Measurements from ENCODE around the gene MTARC2.

MTARC2 gene

DNA sequence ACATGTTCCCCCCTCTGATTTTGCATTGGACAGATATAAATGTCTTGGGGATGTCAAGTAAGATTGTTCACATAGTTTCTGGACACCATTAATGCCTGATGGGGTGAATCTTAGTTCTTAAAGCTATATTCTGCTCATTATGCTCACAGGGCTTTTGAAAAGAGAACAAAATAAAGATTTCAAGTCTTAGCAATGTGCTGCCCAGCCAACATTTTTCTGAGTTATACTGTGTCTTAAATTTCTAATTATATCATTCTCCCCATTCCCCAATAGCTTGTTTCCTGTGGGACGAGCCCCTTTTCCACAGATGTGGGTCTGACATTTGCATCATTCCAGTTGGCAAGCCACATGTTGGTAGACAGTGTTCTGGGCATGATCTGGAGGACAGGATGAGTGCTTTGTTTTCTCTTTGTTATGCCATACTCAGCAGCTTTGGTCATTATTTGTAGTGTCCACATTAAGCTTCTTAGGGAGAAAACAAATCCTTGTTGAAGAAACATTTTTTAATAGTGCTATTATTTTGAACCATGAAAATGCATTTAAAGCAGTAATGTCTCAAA is 71.4 kb downstream of the MTARC2 start:
- Histone ChIP-seq H3K27ac (ENCODE audit: low read depth in 2 of 2, low read length in 2 of 2) (peak overlapping the region; percentile 17 to 37), H3K9me3 (ENCODE audit: control insufficient read depth in 2 of 2, low read length in 2 of 2) (no peaks in the 10 kb centered on the region), H3K9ac (ENCODE audit: low read depth in 1 of 2, low read length in 2 of 2) (no peak overlapping the region), H3K27me3 (ENCODE audit: control insufficient read depth in 2 of 2, insufficient read depth in 2 of 2, low read length in 2 of 2) (no peaks in the 10 kb centered on the region), H3K36me3 (ENCODE audit: control insufficient read depth in 2 of 2, insufficient read depth in 2 of 2, low read length in 2 of 2) (no peaks in the 10 kb centered on the region), H3K4me1 (ENCODE audit: control insufficient read depth in 2 of 2, insufficient read depth in 2 of 2, low read length in 2 of 2) (no peaks in the 10 kb centered on the region), H3K4me3 (ENCODE audit: low read length in 2 of 2) (no peak overlapping the region)

DNA sequence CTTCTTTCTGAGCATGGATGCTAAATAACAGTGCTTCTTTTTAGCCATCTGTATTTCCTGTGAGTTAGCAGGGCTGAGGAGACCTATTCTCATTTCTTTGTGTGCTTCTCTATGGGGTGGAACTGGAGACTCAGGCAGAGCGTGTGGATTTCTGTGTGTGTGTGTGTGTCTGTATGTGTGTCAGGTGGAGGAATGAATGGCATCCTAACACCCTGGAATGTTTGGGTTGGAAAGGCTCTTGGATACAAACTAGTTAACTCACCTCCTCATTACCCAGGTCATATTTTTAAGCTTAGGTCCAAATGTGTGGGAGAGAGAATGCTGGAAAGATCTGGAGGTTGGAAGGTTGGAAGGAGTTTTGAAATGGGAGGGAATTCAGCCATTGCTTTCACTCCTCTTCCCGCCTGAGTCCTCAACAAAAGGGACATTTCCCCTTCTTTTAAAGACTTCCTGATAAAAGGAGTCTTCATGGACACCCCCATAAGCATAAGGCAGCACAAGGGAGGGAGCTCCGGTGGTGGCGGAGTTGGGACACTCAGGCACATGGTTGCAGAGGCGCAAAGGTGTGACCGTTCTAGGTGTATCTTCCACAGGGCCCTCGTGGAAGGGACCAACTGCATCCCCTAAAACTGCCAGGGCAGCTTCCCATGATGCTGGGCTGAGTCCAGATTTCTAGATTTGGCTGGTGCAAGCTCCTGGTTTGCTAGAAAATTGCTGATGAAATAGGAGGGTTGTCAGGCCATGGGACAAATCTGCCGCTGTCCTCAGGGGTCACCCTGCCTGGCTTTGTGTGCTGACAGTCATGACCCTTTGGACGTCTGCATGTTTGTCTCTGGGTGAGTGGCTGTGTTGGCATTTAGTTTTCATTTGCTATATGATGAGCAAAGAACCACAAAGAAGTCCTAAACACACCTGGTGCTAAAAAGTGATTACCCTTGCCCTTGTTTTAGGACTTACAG is 76.2 kb downstream of the MTARC2 start:
- H3K9ac ChIP-seq (ENCODE audit: low read depth in 1 of 2, low read length in 2 of 2), result no peak overlapping the region
- H3K4me1 ChIP-seq (ENCODE audit: control insufficient read depth in 2 of 2, insufficient read depth in 2 of 2, low read length in 2 of 2), result no peaks in the 10 kb centered on the region
- no peak overlapping the region for H3K27ac ChIP-seq (ENCODE audit: low read depth in 2 of 2, low read length in 2 of 2)
- H3K9me3 ChIP-seq (ENCODE audit: control insufficient read depth in 2 of 2, low read length in 2 of 2), result no peaks in the 10 kb centered on the region
- no peaks in the 10 kb centered on the region for H3K36me3 ChIP-seq (ENCODE audit: control insufficient read depth in 2 of 2, insufficient read depth in 2 of 2, low read length in 2 of 2)
- no peaks in the 10 kb centered on the region for H3K27me3 ChIP-seq (ENCODE audit: control insufficient read depth in 2 of 2, insufficient read depth in 2 of 2, low read length in 2 of 2)
- no peak overlapping the region for H3K4me3 ChIP-seq (ENCODE audit: low read length in 2 of 2)

- H3K9me3 ChIP-seq (ENCODE audit: control insufficient read depth in 2 of 2, low read length in 2 of 2), result no peaks in the 10 kb centered on the region
- H3K36me3 ChIP-seq (ENCODE audit: control insufficient read depth in 2 of 2, insufficient read depth in 2 of 2, low read length in 2 of 2), result no peaks in the 10 kb centered on the region
Observed at GRCh38 chr1:220825819-220826551, 77.9 kb downstream of the MTARC2 start.

DNA sequence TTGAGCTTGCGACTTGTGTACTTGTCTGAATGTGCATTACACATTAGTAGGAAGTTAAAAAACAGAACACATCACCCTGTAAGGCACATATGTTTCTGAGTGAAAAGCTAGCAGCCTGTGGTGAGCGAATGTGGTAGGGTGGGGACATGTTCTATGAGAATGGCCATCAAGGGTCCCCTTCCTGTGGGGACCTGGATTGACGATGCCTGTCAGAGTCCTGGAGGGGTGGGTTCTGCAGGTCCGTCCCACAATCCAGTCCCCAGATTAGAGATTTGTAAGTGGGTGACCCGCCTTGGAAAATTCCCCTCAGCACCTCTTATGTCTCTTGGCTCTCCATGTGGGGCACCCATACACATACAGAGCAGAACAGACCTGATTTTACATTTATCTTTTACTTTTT is 78.6 kb downstream of the MTARC2 start:
- no peaks in the 10 kb centered on the region for H3K9me3 ChIP-seq (ENCODE audit: control insufficient read depth in 2 of 2, low read length in 2 of 2)
- no peak overlapping the region for H3K9ac ChIP-seq (ENCODE audit: low read depth in 1 of 2, low read length in 2 of 2)
- no peaks in the 10 kb centered on the region for H3K4me1 ChIP-seq (ENCODE audit: control insufficient read depth in 2 of 2, insufficient read depth in 2 of 2, low read length in 2 of 2)
- no peaks in the 10 kb centered on the region for H3K27me3 ChIP-seq (ENCODE audit: control insufficient read depth in 2 of 2, insufficient read depth in 2 of 2, low read length in 2 of 2)
- no peak overlapping the region for H3K4me3 ChIP-seq (ENCODE audit: low read length in 2 of 2)
- no peaks in the 10 kb centered on the region for H3K36me3 ChIP-seq (ENCODE audit: control insufficient read depth in 2 of 2, insufficient read depth in 2 of 2, low read length in 2 of 2)
- H3K27ac ChIP-seq (ENCODE audit: low read depth in 2 of 2, low read length in 2 of 2), result no peak overlapping the region

More at GRCh38 chr1:220825819-220826551, 77.9 kb downstream of the MTARC2 start:
- Histone ChIP-seq H3K27me3 (ENCODE audit: control insufficient read depth in 2 of 2, insufficient read depth in 2 of 2, low read length in 2 of 2) (no peaks in the 10 kb centered on the region), H3K9ac (ENCODE audit: low read depth in 1 of 2, low read length in 2 of 2) (no peak overlapping the region), H3K4me1 (ENCODE audit: control insufficient read depth in 2 of 2, insufficient read depth in 2 of 2, low read length in 2 of 2) (no peaks in the 10 kb centered on the region), H3K4me3 (ENCODE audit: low read length in 2 of 2) (no peak overlapping the region), H3K27ac (ENCODE audit: low read depth in 2 of 2, low read length in 2 of 2) (no peak overlapping the region)

DNA sequence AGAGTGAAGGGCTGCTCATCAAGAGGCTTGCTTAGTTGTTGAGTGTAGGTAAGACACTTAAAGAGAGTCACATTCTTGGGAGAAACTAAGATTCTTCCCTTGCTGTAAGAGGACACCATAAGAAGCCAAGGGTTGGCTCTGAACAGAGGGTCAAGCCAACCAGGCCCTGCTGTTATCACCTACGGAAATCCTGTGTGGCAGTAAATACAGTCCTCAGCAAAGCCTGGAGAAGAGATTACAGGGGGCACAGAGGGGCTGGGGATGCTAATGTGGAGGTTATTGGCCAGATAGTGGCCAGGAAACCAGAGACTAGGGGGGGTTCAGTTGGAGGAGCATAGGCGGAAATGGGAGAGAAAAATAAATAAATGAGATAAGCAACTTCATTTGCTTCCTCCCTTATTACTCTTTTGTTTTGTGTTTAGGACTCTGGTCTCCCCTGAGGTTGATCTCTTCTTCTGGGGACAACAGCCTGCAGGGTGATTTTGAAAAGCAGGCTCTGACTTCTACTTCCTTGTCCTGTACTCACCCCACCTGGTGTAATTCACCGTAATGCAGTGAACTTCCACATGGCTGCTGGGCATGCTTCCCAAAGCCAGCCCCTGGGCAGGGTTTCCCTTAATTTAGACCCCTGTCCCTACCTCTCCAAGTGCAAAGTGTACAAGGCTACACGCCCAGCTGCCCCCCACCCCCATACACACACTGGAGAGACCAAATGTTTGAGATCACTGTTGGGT is 79.5 kb downstream of the MTARC2 start:
- Histone ChIP-seq H3K27me3 (ENCODE audit: control insufficient read depth in 2 of 2, insufficient read depth in 2 of 2, low read length in 2 of 2) (no peaks in the 10 kb centered on the region), H3K4me1 (ENCODE audit: control insufficient read depth in 2 of 2, insufficient read depth in 2 of 2, low read length in 2 of 2) (no peaks in the 10 kb centered on the region), H3K27ac (ENCODE audit: low read depth in 2 of 2, low read length in 2 of 2) (no peak overlapping the region), H3K36me3 (ENCODE audit: control insufficient read depth in 2 of 2, insufficient read depth in 2 of 2, low read length in 2 of 2) (no peaks in the 10 kb centered on the region), H3K9me3 (ENCODE audit: control insufficient read depth in 2 of 2, low read length in 2 of 2) (no peaks in the 10 kb centered on the region), H3K4me3 (ENCODE audit: low read length in 2 of 2) (no peak overlapping the region), H3K9ac (ENCODE audit: low read depth in 1 of 2, low read length in 2 of 2) (no peak overlapping the region)

GRCh38 chr1:220828179-220828490 is 80.0 kb downstream of the MTARC2 start:
- H3K4me1 ChIP-seq (ENCODE audit: control insufficient read depth in 2 of 2, insufficient read depth in 2 of 2, low read length in 2 of 2), result no peaks in the 10 kb centered on the region
- no peaks in the 10 kb centered on the region for H3K9me3 ChIP-seq (ENCODE audit: control insufficient read depth in 2 of 2, low read length in 2 of 2)
- no peak overlapping the region for H3K27ac ChIP-seq (ENCODE audit: low read depth in 2 of 2, low read length in 2 of 2)
- H3K4me3 ChIP-seq (ENCODE audit: low read length in 2 of 2), result no peak overlapping the region
- no peak overlapping the region for H3K9ac ChIP-seq (ENCODE audit: low read depth in 1 of 2, low read length in 2 of 2)
- H3K36me3 ChIP-seq (ENCODE audit: control insufficient read depth in 2 of 2, insufficient read depth in 2 of 2, low read length in 2 of 2), result no peaks in the 10 kb centered on the region
- no peaks in the 10 kb centered on the region for H3K27me3 ChIP-seq (ENCODE audit: control insufficient read depth in 2 of 2, insufficient read depth in 2 of 2, low read length in 2 of 2)

- Histone ChIP-seq H3K27me3 (ENCODE audit: control insufficient read depth in 2 of 2, insufficient read depth in 2 of 2, low read length in 2 of 2) (no peaks in the 10 kb centered on the region), H3K4me3 (ENCODE audit: low read length in 2 of 2) (no peak overlapping the region), H3K9me3 (ENCODE audit: control insufficient read depth in 2 of 2, low read length in 2 of 2) (no peaks in the 10 kb centered on the region), H3K9ac (ENCODE audit: low read depth in 1 of 2, low read length in 2 of 2) (no peak overlapping the region), H3K27ac (ENCODE audit: low read depth in 2 of 2, low read length in 2 of 2) (no peak overlapping the region), H3K36me3 (ENCODE audit: control insufficient read depth in 2 of 2, insufficient read depth in 2 of 2, low read length in 2 of 2) (no peaks in the 10 kb centered on the region), H3K4me1 (ENCODE audit: control insufficient read depth in 2 of 2, insufficient read depth in 2 of 2, low read length in 2 of 2) (no peaks in the 10 kb centered on the region)
Observed at GRCh38 chr1:220828950-220829586, 80.9 kb downstream of the MTARC2 start.

- H3K27ac ChIP-seq (ENCODE audit: low read depth in 2 of 2, low read length in 2 of 2), result no peak overlapping the region
- no peaks in the 10 kb centered on the region for H3K36me3 ChIP-seq (ENCODE audit: control insufficient read depth in 2 of 2, insufficient read depth in 2 of 2, low read length in 2 of 2)
- no peak overlapping the region for H3K9ac ChIP-seq (ENCODE audit: low read depth in 1 of 2, low read length in 2 of 2)
- H3K27me3 ChIP-seq (ENCODE audit: control insufficient read depth in 2 of 2, insufficient read depth in 2 of 2, low read length in 2 of 2), result no peaks in the 10 kb centered on the region
- no peaks in the 10 kb centered on the region for H3K9me3 ChIP-seq (ENCODE audit: control insufficient read depth in 2 of 2, low read length in 2 of 2)
- H3K4me1 ChIP-seq (ENCODE audit: control insufficient read depth in 2 of 2, insufficient read depth in 2 of 2, low read length in 2 of 2), result no peaks in the 10 kb centered on the region
- no peak overlapping the region for H3K4me3 ChIP-seq (ENCODE audit: low read length in 2 of 2)
Observed at GRCh38 chr1:220833436-220833835, 85.3 kb downstream of the MTARC2 start.
